SK-N-SH (cell line): Measurements from ENCODE around the gene ST6GALNAC5. TPM values are rescaled to one million over a fixed set of nuclear protein-coding genes. Genes with fewer than 3 reads are reported as not detected.

ENCODE experiments used
- CTCF ChIA-PET: fragments of 300-600, 350-600 bp; formaldehyde crosslinking; extraction: SDS; loops from one replicate; lab custom pipeline; 2021; lab: Yijun Ruan, JAX
- POLR2A ChIA-PET: fragments of 350-600 bp; sonication (Branson Sonifier 250); formaldehyde crosslinking; extraction: SDS; loops from one replicate; lab custom pipeline; 2020; ENCODE audit warnings: antibody characterized with exemption, inconsistent platforms; lab: Yijun Ruan, JAX
- DNase-seq: peaks from one replicate; pipeline ENCODE4 v3.0.0; 2012
- H2AFZ ChIP-seq: fragments of 200-600 bp; sonication (generic); 2 replicates; pipeline ENCODE4 v1.8.1; 2016; ENCODE audit warnings: antibody characterized with exemption, mild to moderate bottlenecking, low read depth
- H3F3A ChIP-seq: fragments of 200-600 bp; sonication (generic); replicated peaks from 2 replicates; pipeline ENCODE3; 2016; ENCODE audit warnings: antibody characterized with exemption, mild to moderate bottlenecking; ENCODE audit not compliant: insufficient read depth
- H3K27ac ChIP-seq, 2 experiments: fragments of 200-500 bp in 1 of 2; fragments of 200-600 bp in 1 of 2; sonication (Bioruptor generic) in 1 of 2; sonication (generic), shearing (Covaris generic) in 1 of 2; 2 replicates each; pipeline versions ENCODE4 v1.5.1 to v1.6.1; 2014 to 2016; ENCODE audit warnings: low read depth in 2 of 2, inconsistent platforms in 1 of 2, low read length in 1 of 2, mild to moderate bottlenecking in 1 of 2, mixed read lengths in 1 of 2
- H3K27me3 ChIP-seq: fragments of 200-600 bp; sonication (generic), shearing (Covaris generic); 2 replicates; pipeline ENCODE4 v1.6.1; 2016; ENCODE audit warnings: mixed run types; ENCODE audit not compliant: insufficient read depth
- H3K36me3 ChIP-seq, 2 experiments: fragments of 200-500 bp in 1 of 2; fragments of 200-600 bp in 1 of 2; sonication (Bioruptor generic) in 1 of 2; sonication (generic) in 1 of 2; replicated peaks in 1 of 2; 2 replicates each; pipeline versions ENCODE3 to v1.5.1; 2014 to 2016; ENCODE audit warnings: low read length in 1 of 2, mild to moderate bottlenecking in 1 of 2; ENCODE audit not compliant: insufficient read depth in 2 of 2, control insufficient read depth in 1 of 2
- H3K4me1 ChIP-seq, 2 experiments: fragments of 200-500 bp in 1 of 2; fragments of 200-600 bp in 1 of 2; sonication (Bioruptor generic) in 1 of 2; sonication (generic), shearing (Covaris generic) in 1 of 2; 2 replicates each; pipeline versions ENCODE4 v1.5.1 to v1.6.1; 2014 to 2016; ENCODE audit warnings: low read depth in 1 of 2, low read length in 1 of 2, mixed run types in 1 of 2; ENCODE audit not compliant: insufficient read depth in 2 of 2, control insufficient read depth in 1 of 2
- H3K4me2 ChIP-seq: fragments of 200-600 bp; sonication (generic), shearing (Covaris generic); 2 replicates; pipeline ENCODE4 v1.6.1; 2017; ENCODE audit warnings: mixed run types
- H3K4me3 ChIP-seq, 2 experiments: fragments of 200-500 bp in 1 of 2; fragments of 200-600 bp in 1 of 2; sonication (Bioruptor generic) in 1 of 2; sonication (generic), shearing (Covaris generic) in 1 of 2; 2 replicates each; pipeline versions ENCODE4 v1.5.1 to v1.8.1; 2014 to 2016; ENCODE audit warnings: low read depth in 2 of 2, inconsistent platforms in 1 of 2, low read length in 1 of 2, mild to moderate bottlenecking in 1 of 2, mixed read lengths in 1 of 2, moderate library complexity in 1 of 2
- H3K79me2 ChIP-seq: fragments of 200-600 bp; sonication (generic); 2 replicates; pipeline ENCODE4 v1.8.1; 2017; ENCODE audit warnings: mild to moderate bottlenecking; ENCODE audit not compliant: insufficient read depth
- H3K9ac ChIP-seq: fragments of 200-600 bp; sonication (generic); 2 replicates; pipeline ENCODE4 v1.6.1; 2017; ENCODE audit warnings: mixed run types
- H3K9me2 ChIP-seq: fragments of 200-600 bp; sonication (generic); 2 replicates; pipeline ENCODE4 v1.6.1; 2017; ENCODE audit warnings: mixed run types
- H3K9me3 ChIP-seq: fragments of 200-600 bp; sonication (generic); 2 replicates; pipeline ENCODE4 v1.6.1; 2017; ENCODE audit warnings: mixed run types, mild to moderate bottlenecking, moderate library complexity
- H4K20me1 ChIP-seq: fragments of 200-600 bp; sonication (generic); 2 replicates; pipeline ENCODE4 v1.6.1; 2017; ENCODE audit warnings: mild to moderate bottlenecking, mixed run types; ENCODE audit not compliant: insufficient read depth
- CHD2 ChIP-seq: fragments of 150-350 bp; IDR thresholded peaks from 2 replicates; pipeline ENCODE4 v1.6.1; 2018; ENCODE audit warnings: low read length; ENCODE audit not compliant: partially characterized antibody
- EZH2phosphoT487 ChIP-seq: fragments of 200-600 bp; sonication (generic); IDR thresholded peaks from 2 replicates; pipeline ENCODE4 v1.6.1; 2017; ENCODE audit warnings: low read depth, mixed run types, mild to moderate bottlenecking, antibody characterized with exemption, moderate library complexity, borderline replicate concordance
- FOSL2 ChIP-seq: IDR thresholded peaks from 2 replicates; pipeline ENCODE4 v1.4.0; 2012; ENCODE audit warnings: low read depth, mild to moderate bottlenecking, moderate library complexity, borderline replicate concordance
- GABPA ChIP-seq: IDR thresholded peaks from 2 replicates; pipeline ENCODE4 v1.4.0; 2012; ENCODE audit warnings: low read depth, mild to moderate bottlenecking
- GATA2 ChIP-seq: sonication (generic); formaldehyde crosslinking; IDR thresholded peaks from 2 replicates; pipeline ENCODE4 v1.5.0; 2020; ENCODE audit warnings: mild to moderate bottlenecking, missing genetic modification reagents
- PBX3 ChIP-seq: IDR thresholded peaks from 2 replicates; pipeline ENCODE4; 2012
- RFX5 ChIP-seq: IDR thresholded peaks from 2 replicates; pipeline ENCODE4 v1.6.1; 2012; ENCODE audit warnings: mild to moderate bottlenecking, improper control_type of control experiment, low read length
- TAF1 ChIP-seq: IDR thresholded peaks from 2 replicates; pipeline ENCODE4 v1.6.1; 2012; ENCODE audit warnings: low read depth, mild to moderate bottlenecking, low read length, moderate library complexity, borderline replicate concordance
- WGBS: methylation state at CpG from one replicate; pipeline ENCODE4 v1.1.6; 2017; ENCODE audit warnings: low lambda C conversion rate; 5-methylcytosine and 5-hydroxymethylcytosine counted together
- polyA plus RNA-seq, 3 experiments: library from polyadenylated mRNA; depleted of rRNA; stranded (reverse); fragments of >200 nt; gene quantifications; 2 replicates each; pipeline ENCODE4 v1.2.3, GENCODE V29; 2012
- TF ChIP-seq, protein P1 (sequence below): fragments of 200-600 bp; sonication (generic); IDR thresholded peaks from 2 replicates; pipeline ENCODE4 v1.6.1; 2017; ENCODE audit warnings: antibody characterized with exemption, mild to moderate bottlenecking, moderate library complexity

The ST6GALNAC5 gene
- polyA plus RNA-seq, 1 of the 3 experiments (the other 2 are of a cell fraction), result 10.6 TPM

GRCh38 chr1:76929136-76929535 is 61.9 kb downstream of the ST6GALNAC5 start:
- POLR2A ChIA-PET, result no interaction called here
- no peak overlapping the region for H2AFZ ChIP-seq
- peaks cover 0 to 2% of the 10 kb centered on the region in 2 experiments; a peak in 2 of 4 replicates for H3K4me1 ChIP-seq
- no peaks in the 10 kb centered on the region for H3K9me2 ChIP-seq
- H3F3A ChIP-seq, result no peaks in the 10 kb centered on the region
- TF ChIP-seq CHD2, result no peak
- no peak for TF ChIP-seq GABPA
- no peak for TF ChIP-seq EZH2phosphoT487
- TF ChIP-seq FOSL2, result no peak
- TF ChIP-seq TAF1, result no peak
- TF ChIP-seq, protein P1, sequence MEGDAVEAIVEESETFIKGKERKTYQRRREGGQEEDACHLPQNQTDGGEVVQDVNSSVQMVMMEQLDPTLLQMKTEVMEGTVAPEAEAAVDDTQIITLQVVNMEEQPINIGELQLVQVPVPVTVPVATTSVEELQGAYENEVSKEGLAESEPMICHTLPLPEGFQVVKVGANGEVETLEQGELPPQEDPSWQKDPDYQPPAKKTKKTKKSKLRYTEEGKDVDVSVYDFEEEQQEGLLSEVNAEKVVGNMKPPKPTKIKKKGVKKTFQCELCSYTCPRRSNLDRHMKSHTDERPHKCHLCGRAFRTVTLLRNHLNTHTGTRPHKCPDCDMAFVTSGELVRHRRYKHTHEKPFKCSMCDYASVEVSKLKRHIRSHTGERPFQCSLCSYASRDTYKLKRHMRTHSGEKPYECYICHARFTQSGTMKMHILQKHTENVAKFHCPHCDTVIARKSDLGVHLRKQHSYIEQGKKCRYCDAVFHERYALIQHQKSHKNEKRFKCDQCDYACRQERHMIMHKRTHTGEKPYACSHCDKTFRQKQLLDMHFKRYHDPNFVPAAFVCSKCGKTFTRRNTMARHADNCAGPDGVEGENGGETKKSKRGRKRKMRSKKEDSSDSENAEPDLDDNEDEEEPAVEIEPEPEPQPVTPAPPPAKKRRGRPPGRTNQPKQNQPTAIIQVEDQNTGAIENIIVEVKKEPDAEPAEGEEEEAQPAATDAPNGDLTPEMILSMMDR, result no peak
- no peaks in the 10 kb centered on the region for H3K9me3 ChIP-seq
- H4K20me1 ChIP-seq, result no peaks in the 10 kb centered on the region
- no peak for DNase-seq
- no peak overlapping the region for H3K4me3 ChIP-seq
- no peaks in the 10 kb centered on the region for H3K27me3 ChIP-seq
- H3K79me2 ChIP-seq, result no peaks in the 10 kb centered on the region
- no peak overlapping the region for H3K4me2 ChIP-seq
- H3K9ac ChIP-seq, result no peak overlapping the region
- no peaks in the 10 kb centered on the region for H3K36me3 ChIP-seq
- CTCF ChIA-PET, result no interaction called here
- WGBS, result 84% methylated on average over 4 of the region's 4 CpGs
- no peak overlapping the region for H3K27ac ChIP-seq

DNA sequence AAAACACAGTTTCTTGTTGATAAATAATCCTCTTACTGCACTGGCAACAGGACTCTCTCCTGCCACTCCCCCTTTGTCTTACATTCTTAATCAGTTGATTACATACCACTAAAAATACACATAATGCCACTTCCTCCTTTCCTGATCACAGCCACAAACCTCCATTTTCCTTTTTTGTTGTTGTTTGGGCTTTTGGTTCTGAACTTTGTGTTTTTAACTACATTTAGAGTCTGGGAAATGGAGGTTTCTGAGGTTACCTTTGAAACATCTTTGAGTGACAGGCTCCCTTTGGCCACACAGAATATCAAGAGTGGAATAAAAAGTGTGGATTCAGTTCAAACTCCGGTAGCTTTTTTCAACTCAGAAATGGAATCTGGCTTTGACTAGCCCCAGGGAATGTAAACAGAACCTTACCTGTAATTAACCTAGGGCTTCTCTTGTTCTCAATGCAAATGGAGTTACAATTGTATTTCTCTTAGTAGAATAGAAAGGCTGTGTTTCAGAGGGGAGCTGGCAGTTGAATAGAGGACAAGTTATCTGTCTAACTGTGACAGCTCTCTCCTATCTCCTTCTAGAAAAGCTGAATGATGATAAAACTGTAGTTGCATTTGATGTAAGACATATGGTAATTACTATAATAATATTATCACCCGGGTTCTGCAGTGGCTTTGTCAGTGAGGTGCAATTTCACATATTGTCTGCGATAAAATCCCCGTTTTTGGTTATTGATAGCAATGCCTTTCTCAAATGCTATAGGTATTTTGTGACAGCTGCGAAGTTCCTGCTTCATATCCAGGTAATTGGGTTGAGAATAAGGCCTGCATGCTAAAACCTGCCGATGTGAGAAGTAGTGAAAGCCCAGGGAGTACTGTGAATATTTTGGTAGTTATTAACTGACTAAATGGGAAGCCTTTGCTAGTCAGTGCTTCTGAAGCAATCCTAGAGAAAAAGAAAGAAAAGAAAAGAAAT is 66.9 kb downstream of the ST6GALNAC5 start:
- H3K36me3 ChIP-seq, result no peaks in the 10 kb centered on the region
- DNase-seq, result peak; percentile 7
- no peaks in the 10 kb centered on the region for H3K9me2 ChIP-seq
- no peak overlapping the region for H3K4me3 ChIP-seq
- POLR2A ChIA-PET, result no interaction called here
- no peaks in the 10 kb centered on the region for H3K9me3 ChIP-seq
- no peaks in the 10 kb centered on the region for H4K20me1 ChIP-seq
- no peak overlapping the region for H3K4me2 ChIP-seq
- no peak overlapping the region for H3K9ac ChIP-seq
- H3K4me1 ChIP-seq, result peaks cover 0 to 5% of the 10 kb centered on the region in 2 experiments; a peak in 2 of 4 replicates
- no peaks in the 10 kb centered on the region for H3K27me3 ChIP-seq
- no peak for TF ChIP-seq RFX5
- TF ChIP-seq PBX3, result 0 out of 2 replicates have a peak, but pooled peaks have one; percentile 20
- TF ChIP-seq GATA2, result peak; percentile 47; the same call in 1 of the 2 replicates
- TF ChIP-seq FOSL2, result no peak
- TF ChIP-seq, all 33 proteins: peak for 2
- WGBS, result 51% methylated on average over 6 of the region's 6 CpGs
- Histone ChIP-seq H3F3A (peaks cover 4% of the 10 kb centered on the region), H3K79me2 (no peaks in the 10 kb centered on the region), H2AFZ (peak overlapping the region; percentile 59; the same call in 1 of the 2 replicates), H3K27ac (peak overlapping the region in 1 of 2 experiments; percentile 11; a peak in 1 of 4 replicates)
- CTCF ChIA-PET, result interaction anchor here (2.0 kb wide), 1 partner anchor 780 kb away, joined by 8 read pairs; no protein-coding TSS in a partner anchor
